Liver (tissue), 9 donors: ENCODE data around the gene SEC14L6. TPM values are rescaled to one million over a fixed set of nuclear protein-coding genes. Genes with fewer than 3 reads are reported as not detected.

Experiments
- DNase-seq: peaks from one replicate; pipeline ENCODE4 v3.0.0-alpha.2; 2017; ENCODE audit warnings: low spot score
- H3K27ac ChIP-seq, 2 donors: one replicate each; pipeline ENCODE4 v1.7.0; 2013; ENCODE audit warnings: inconsistent platforms in 2 of 2, low read length in 2 of 2, control low read depth in 1 of 2, low read depth in 1 of 2, mild to moderate bottlenecking in 1 of 2
- H3K27me3 ChIP-seq, 4 donors: one replicate each; pipeline versions ENCODE4 v1.6.1 to v1.7.0; 2013; ENCODE audit warnings: low read length in 3 of 4, inconsistent platforms in 1 of 4, mild to moderate bottlenecking in 1 of 4, moderate library complexity in 1 of 4; ENCODE audit not compliant: control insufficient read depth in 4 of 4, insufficient read depth in 4 of 4
- H3K36me3 ChIP-seq, 4 donors: one replicate each; pipeline versions ENCODE4 v1.6.1 to v1.7.0; 2013; ENCODE audit warnings: low read length in 3 of 4, mild to moderate bottlenecking in 3 of 4, low read depth in 1 of 4, moderate library complexity in 1 of 4; ENCODE audit not compliant: control insufficient read depth in 4 of 4, insufficient read depth in 3 of 4
- H3K4me1 ChIP-seq, 4 donors: one replicate each; pipeline versions ENCODE4 v1.6.1 to v1.7.0; 2013; ENCODE audit warnings: low read length in 3 of 4, mild to moderate bottlenecking in 3 of 4, moderate library complexity in 1 of 4; ENCODE audit not compliant: control insufficient read depth in 4 of 4, insufficient read depth in 4 of 4
- H3K4me3 ChIP-seq, 3 donors: one replicate each; pipeline versions ENCODE4 v1.6.1 to v1.7.0; 2013; ENCODE audit warnings: low read length in 3 of 3, control low read depth in 1 of 3, low read depth in 1 of 3, mild to moderate bottlenecking in 1 of 3
- H3K9ac ChIP-seq, 2 donors: one replicate each; pipeline ENCODE4 v1.7.0; 2013; ENCODE audit warnings: low read length in 2 of 2, mild to moderate bottlenecking in 2 of 2, moderate library complexity in 2 of 2, control low read depth in 1 of 2, low read depth in 1 of 2
- H3K9me3 ChIP-seq, 4 donors: one replicate each; pipeline versions ENCODE4 v1.6.1 to v1.7.0; 2013; ENCODE audit warnings: low read length in 3 of 4; ENCODE audit not compliant: control insufficient read depth in 4 of 4
- CTCF ChIP-seq: fragments of 150-350 bp; IDR thresholded peaks from 2 replicates; pipeline ENCODE4 v1.5.1; 2017; ENCODE audit warnings: improper control_type of control experiment, low read depth, low read length; ENCODE audit not compliant: missing input control
- EGR1 ChIP-seq, 2 donors: IDR thresholded peaks; 2 replicates each; pipeline ENCODE4 v1.6.1; 2016 to 2018; ENCODE audit warnings: antibody characterized with exemption in 2 of 2, low read depth in 2 of 2
- FOXA1 ChIP-seq: IDR thresholded peaks from 2 replicates; pipeline ENCODE4 v1.6.1; 2016; ENCODE audit warnings: antibody characterized with exemption
- FOXA2 ChIP-seq: IDR thresholded peaks from 2 replicates; pipeline ENCODE4 v1.6.1; 2016; ENCODE audit warnings: antibody characterized with exemption
- GABPA ChIP-seq, 2 donors: IDR thresholded peaks in 1 of 2; conservative IDR thresholded peaks in 1 of 2; 2 replicates each; pipeline ENCODE4 v1.6.1; 2016; ENCODE audit warnings: antibody characterized with exemption in 2 of 2, mild to moderate bottlenecking in 1 of 2, moderate library complexity in 1 of 2
- HNF4A ChIP-seq, 2 donors: conservative IDR thresholded peaks; 2 replicates each; pipeline ENCODE4 v1.6.1; 2016; ENCODE audit warnings: antibody characterized with exemption in 2 of 2, mild to moderate bottlenecking in 2 of 2
- HNF4G ChIP-seq: IDR thresholded peaks from 2 replicates; pipeline ENCODE4 v1.6.1; 2016; ENCODE audit warnings: antibody characterized with exemption
- JUND ChIP-seq, 2 donors: IDR thresholded peaks; 2 replicates each; pipeline ENCODE4 v1.6.1; 2016; ENCODE audit warnings: antibody characterized with exemption in 2 of 2
- RAD21 ChIP-seq, 2 donors: IDR thresholded peaks; 2 replicates each; pipeline ENCODE4 v1.6.1; 2016; ENCODE audit warnings: antibody characterized with exemption in 2 of 2, mild to moderate bottlenecking in 2 of 2
- REST ChIP-seq: IDR thresholded peaks from 2 replicates; pipeline ENCODE4 v1.6.1; 2016; ENCODE audit warnings: antibody characterized with exemption, mild to moderate bottlenecking
- RXRA ChIP-seq, 2 donors: IDR thresholded peaks; 2 replicates each; pipeline ENCODE4 v1.6.1; 2017 to 2018; ENCODE audit warnings: antibody characterized with exemption in 2 of 2, mild to moderate bottlenecking in 1 of 2
- SP1 ChIP-seq: IDR thresholded peaks from 2 replicates; pipeline ENCODE4 v1.6.1; 2018; ENCODE audit warnings: antibody characterized with exemption, mild to moderate bottlenecking
- TAF1 ChIP-seq: conservative IDR thresholded peaks from 2 replicates; pipeline ENCODE4 v1.6.1; 2016; ENCODE audit warnings: antibody characterized with exemption, mild to moderate bottlenecking
- YY1 ChIP-seq: IDR thresholded peaks from 2 replicates; pipeline ENCODE4 v1.6.1; 2016; ENCODE audit warnings: antibody characterized with exemption, mild to moderate bottlenecking
- ZBTB33 ChIP-seq: IDR thresholded peaks from 2 replicates; pipeline ENCODE4 v1.6.1; 2016; ENCODE audit warnings: antibody characterized with exemption
- WGBS: extraction: QIAGEN DNeasy Blood & Tissue Kit; methylation state at CpG from one replicate; pipeline ENCODE4 v1.1.7; 2013; 5-methylcytosine and 5-hydroxymethylcytosine counted together
- polyA plus RNA-seq, 2 donors: library from polyadenylated mRNA; stranded (reverse) in 1 of 2; unstranded in 1 of 2; fragments of 200-250 nt in 1 of 2; fragments of >200 nt in 1 of 2; fragmentation: Nextera tagmentation in 1 of 2; extraction: Ambion mirVana in 1 of 2; gene quantifications; one replicate each; pipeline versions ENCODE4 v1.2.1 to v1.2.3, GENCODE V29; 2013 to 2015
- total RNA-seq, 2 donors: library from RNA; depleted of rRNA; stranded (reverse); fragments of >200 nt; gene quantifications; one replicate each; pipeline ENCODE4 v1.2.3, GENCODE V29; 2014
- donor health status: healthy.
- donor health status: healthy.
- donor health status: healthy.
- donor health status: healthy.
- donor health status: healthy.

The SEC14L6 gene
- total and polyA plus RNA-seq, 4 donors = 0.18 to 0.70 (median 0.28) TPM

- Histone ChIP-seq H3K27me3 (no peaks in the 10 kb centered on the region), H3K9ac (no peak overlapping the region), H3K36me3 (peaks cover 5 to 40% (median 27%) of the 10 kb centered on the region in 4 donors), H3K27ac (no peak overlapping the region), H3K4me1 (peaks cover 0 to 34% (median 18%) of the 10 kb centered on the region in 4 donors), H3K9me3 (no peaks in the 10 kb centered on the region), H3K4me3 (no peak overlapping the region)
- no peak for DNase-seq
- WGBS = 90% methylated on average over 12 of the region's 12 CpGs
- TF ChIP-seq FOXA2 (no peak), CTCF (no peak), TAF1 (no peak), JUND (IDR thresholded peaks at IDR 0.05) (no peak), YY1 (no peak), FOXA1 (no peak), GABPA (IDR thresholded peaks at IDR 0.05 in 1 of 2, conservative IDR thresholded peaks at IDR 0.05 in 1 of 2) (no peak), ZBTB33 (no peak)
Measured at GRCh38 chr22:30492144-30492543, 54.4 kb downstream of the SEC14L6 start.

- H3K4me1 ChIP-seq = peaks cover 4 to 31% (median 19%) of the 10 kb centered on the region in 4 donors
- H3K27ac ChIP-seq = no peak overlapping the region
- no peaks in the 10 kb centered on the region for H3K9me3 ChIP-seq
- DNase-seq = no peak
- H3K9ac ChIP-seq = no peak overlapping the region
- peaks cover 5 to 40% (median 27%) of the 10 kb centered on the region in 4 donors for H3K36me3 ChIP-seq
- TF ChIP-seq RXRA (IDR thresholded peaks at IDR 0.05) (no peak), ZBTB33 (no peak), SP1 (no peak), HNF4G (no peak), RAD21 (IDR thresholded peaks at IDR 0.05) (no peak), HNF4A (conservative IDR thresholded peaks at IDR 0.05) (no peak), EGR1 (IDR thresholded peaks at IDR 0.05; ENCODE audit: low read depth in 2 of 2) (no peak), REST (no peak), GABPA (IDR thresholded peaks at IDR 0.05 in 1 of 2, conservative IDR thresholded peaks at IDR 0.05 in 1 of 2) (no peak)
- no peaks in the 10 kb centered on the region for H3K27me3 ChIP-seq
- WGBS = 93% methylated on average over 7 of the region's 7 CpGs
- no peak overlapping the region for H3K4me3 ChIP-seq
Measured at GRCh38 chr22:30491381-30491780, 55.2 kb downstream of the SEC14L6 start.
